Stimulated activated CD8-positive, alpha-beta memory T cell treated with anti-CD3 and anti-CD28 coated beads, Interleukin-7, amount 100 ng/mL, for 1 hour (primary cell): ENCODE measurements around the gene METAP1D.
"Not testable (repeated sequence)": the region's sequence is repeated elsewhere in the genome, so short reads cannot be mapped to it uniquely, and the experiment has no call there.

ENCODE experiments used
- DNase-seq, 2 donors: peaks; one replicate each; pipeline ENCODE4 v3.0.0-alpha.2; 2020; ENCODE audit warnings: low read depth in 2 of 2

The METAP1D gene

GRCh38 chr2:172048508-172049503 is 49.1 kb downstream of the METAP1D start:
- DNase-seq = no peak

- DNase-seq = no peak
Observed at GRCh38 chr2:172049567-172050120, 49.9 kb downstream of the METAP1D start.

GRCh38 chr2:172050479-172051125 is 50.8 kb downstream of the METAP1D start:
- DNase-seq = no peak

- no peak for DNase-seq
Observed at GRCh38 chr2:172052000-172052983, 52.5 kb downstream of the METAP1D start.

GRCh38 chr2:172053486-172053885 is 53.7 kb downstream of the METAP1D start:
- DNase-seq = no peak

GRCh38 chr2:172056293-172056692 is 56.5 kb downstream of the METAP1D start:
- DNase-seq = no peak

- DNase-seq = no peak
Observed at GRCh38 chr2:172058660-172059059, 58.9 kb downstream of the METAP1D start.

GRCh38 chr2:172060118-172060517 is 60.4 kb downstream of the METAP1D start:
- not testable (repeated sequence) for DNase-seq

GRCh38 chr2:172062402-172063004 is 62.8 kb downstream of the METAP1D start:
- no peak for DNase-seq

GRCh38 chr2:172063446-172063845 is 63.7 kb downstream of the METAP1D start:
- DNase-seq = no peak

- no peak for DNase-seq
Observed at GRCh38 chr2:172065111-172065510, 65.4 kb downstream of the METAP1D start.

- no peak for DNase-seq
Observed at GRCh38 chr2:172066394-172066886, 66.7 kb downstream of the METAP1D start.

GRCh38 chr2:172067905-172068304 is 68.2 kb downstream of the METAP1D start:
- not testable (repeated sequence) for DNase-seq

- no peak for DNase-seq
Observed at GRCh38 chr2:172070936-172071335, 71.2 kb downstream of the METAP1D start.

GRCh38 chr2:172072303-172072702 is 72.5 kb downstream of the METAP1D start:
- no peak for DNase-seq

- DNase-seq = no peak
Observed at GRCh38 chr2:172072706-172073105, 73.0 kb downstream of the METAP1D start.

GRCh38 chr2:172073518-172073917 is 73.8 kb downstream of the METAP1D start:
- DNase-seq = no peak

- DNase-seq = no peak
Observed at GRCh38 chr2:172074254-172074653, 74.5 kb downstream of the METAP1D start.

- no peak for DNase-seq
Observed at GRCh38 chr2:172079416-172079815, 79.7 kb downstream of the METAP1D start.

- DNase-seq = no peak
Observed at GRCh38 chr2:172079838-172080640, 80.3 kb downstream of the METAP1D start.
